ENCODE data around the gene HDAC3. TPM values are rescaled to one million over a fixed set of nuclear protein-coding genes. Genes with fewer than 3 reads are reported as not detected.
"Not testable (repeated sequence)": the region's sequence is repeated elsewhere in the genome, so short reads cannot be mapped to it uniquely, and the experiment has no call there.

Gene HDAC3
- total RNA-seq, 2 experiments from 2014 or later: 65.2 to 71.5 TPM

DNA sequence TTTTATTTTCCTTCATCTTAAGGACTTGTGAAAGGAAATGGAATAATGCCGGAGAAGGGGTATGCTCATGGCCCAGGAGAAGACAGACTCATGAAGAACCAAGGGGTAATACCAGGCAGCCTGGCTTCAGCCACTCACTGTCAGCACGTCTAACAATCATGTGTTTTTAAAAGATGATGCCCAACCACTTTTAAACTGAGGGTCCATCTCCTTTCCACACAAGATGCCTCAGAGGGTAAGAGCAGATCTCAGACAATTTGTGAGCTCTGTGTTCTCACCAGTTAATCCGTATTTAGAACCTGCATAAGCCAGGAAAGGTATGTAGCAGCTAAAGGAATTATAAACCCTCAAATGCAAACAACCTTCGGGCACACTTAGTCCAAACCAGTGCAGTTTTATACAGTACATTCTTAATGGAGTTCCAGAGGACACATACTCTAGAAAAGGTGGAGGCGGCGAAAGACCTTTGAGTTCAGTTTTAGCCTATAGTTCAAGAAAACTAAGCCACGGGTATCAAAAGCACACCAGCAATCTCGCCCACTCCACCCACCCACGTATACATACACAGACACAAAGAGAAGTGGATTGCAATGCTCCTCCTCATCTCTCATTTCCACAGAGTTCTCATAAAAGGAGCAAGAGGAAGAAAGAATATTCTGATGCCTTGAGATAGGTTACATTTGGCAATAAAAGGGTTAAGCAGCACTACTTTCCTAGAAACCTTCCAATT lies 20.5 kb downstream of the HDAC3 start:
- Mint-ChIP-seq H3K9me3 (no peaks in the 10 kb centered on the region), H3K4me3 (peak overlapping the region; percentile 91), H3K27me3 (no peaks in the 10 kb centered on the region), H3K4me1 (ENCODE audit: low read depth) (peaks cover 61% of the 10 kb centered on the region), H3K27ac (peak overlapping the region; percentile 98), H3K36me3 (peaks cover 22% of the 10 kb centered on the region)
- ChIA-PET POLR2A (interaction anchor here (1.9 to 6.6 kb wide), 4 partner anchors 7 to 24 kb away, joined by 7 to 51 read pairs (median 27); partner anchors contain the start of genes HDAC3 and RELL2), CTCF (interaction anchor here (0.6 to 12.8 kb wide), 10 partner anchors 8 to 52 kb away, joined by 3 to 364 read pairs (median 15); partner anchors contain the start of genes HDAC3 and RELL2)
- intact Hi-C loops (cut with micrococcal nuclease): loop anchor here (10.0 kb wide), 1 partner anchor 479 kb away; no protein-coding TSS in a partner anchor
- no peak for DNase-seq

DNA sequence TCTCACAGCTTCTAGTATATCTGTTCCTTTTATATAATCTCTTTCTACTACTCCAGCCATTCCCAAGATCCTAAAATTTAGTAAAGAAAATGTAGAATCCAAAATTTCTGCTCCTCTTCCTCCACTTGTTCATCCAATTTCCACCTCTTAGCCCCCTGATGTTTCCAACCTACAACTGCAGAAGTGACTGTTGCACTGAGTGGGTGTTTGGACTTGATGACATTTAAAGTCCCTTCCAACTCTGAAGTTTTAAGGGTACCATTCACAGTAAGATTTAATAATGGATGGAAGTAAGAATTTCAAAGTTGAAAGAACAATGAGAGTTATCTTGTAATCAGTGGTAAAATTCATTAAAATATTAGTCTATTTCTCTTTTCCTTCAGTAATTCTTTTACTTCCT lies 23.3 kb downstream of the HDAC3 start:
- no peaks in the 10 kb centered on the region for H3K9me3 Mint-ChIP-seq
- DNase-seq: no peak
- peaks cover 76% of the 10 kb centered on the region for H3K4me1 Mint-ChIP-seq (ENCODE audit: low read depth)
- H3K27ac Mint-ChIP-seq: peak overlapping the region; percentile 28
- peaks cover 30% of the 10 kb centered on the region for H3K36me3 Mint-ChIP-seq
- no peaks in the 10 kb centered on the region for H3K27me3 Mint-ChIP-seq
- CTCF ChIA-PET: interaction anchor here (0.6 to 2.3 kb wide), 4 partner anchors 16 to 55 kb away, joined by 3 to 19 read pairs (median 6); no protein-coding TSS in a partner anchor
- POLR2A ChIA-PET: interaction anchor here (0.8 kb wide), 1 partner anchor 9 kb away, joined by 3 read pairs; no protein-coding TSS in a partner anchor
- intact Hi-C loops (cut with micrococcal nuclease): loop anchor here (10.0 kb wide), 1 partner anchor 481 kb away; no protein-coding TSS in a partner anchor
- H3K4me3 Mint-ChIP-seq: no peak overlapping the region

DNA sequence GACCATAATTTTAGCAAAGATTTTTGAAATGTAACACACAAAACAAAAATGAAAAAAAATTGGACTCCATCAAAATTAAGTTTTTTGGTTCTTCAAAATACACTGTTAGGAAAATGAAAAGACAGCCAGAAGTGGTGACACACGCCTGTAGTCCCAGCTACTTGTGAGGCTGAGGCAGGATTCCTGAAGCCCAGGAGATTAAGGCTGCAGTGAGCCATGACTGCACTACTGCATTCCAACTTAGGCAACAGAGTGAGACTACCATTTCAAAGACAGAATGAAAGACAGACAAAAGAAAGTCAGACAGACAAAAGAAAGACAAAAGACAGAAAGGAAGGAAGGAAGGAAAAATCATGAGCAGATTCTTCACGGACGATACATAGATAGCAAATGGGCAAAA lies 25.4 kb downstream of the HDAC3 start:
- peaks cover 79% of the 10 kb centered on the region for H3K4me1 Mint-ChIP-seq (ENCODE audit: low read depth)
- H3K4me3 Mint-ChIP-seq: no peak overlapping the region
- H3K9me3 Mint-ChIP-seq: no peaks in the 10 kb centered on the region
- ChIA-PET POLR2A (interaction anchor here (1.6 kb wide), 1 partner anchor 19 kb away, joined by 3 read pairs; no protein-coding TSS in a partner anchor), CTCF (interaction anchor here (0.8 kb wide), 1 partner anchor 19 kb away, joined by 4 read pairs; no protein-coding TSS in a partner anchor)
- no peaks in the 10 kb centered on the region for H3K27me3 Mint-ChIP-seq
- no peak for DNase-seq
- peak overlapping the region; percentile 28 for H3K27ac Mint-ChIP-seq
- intact Hi-C loops (cut with micrococcal nuclease): loop anchor here (10.0 kb wide), 1 partner anchor 484 kb away; no protein-coding TSS in a partner anchor
- H3K36me3 Mint-ChIP-seq: peaks cover 16% of the 10 kb centered on the region

DNA sequence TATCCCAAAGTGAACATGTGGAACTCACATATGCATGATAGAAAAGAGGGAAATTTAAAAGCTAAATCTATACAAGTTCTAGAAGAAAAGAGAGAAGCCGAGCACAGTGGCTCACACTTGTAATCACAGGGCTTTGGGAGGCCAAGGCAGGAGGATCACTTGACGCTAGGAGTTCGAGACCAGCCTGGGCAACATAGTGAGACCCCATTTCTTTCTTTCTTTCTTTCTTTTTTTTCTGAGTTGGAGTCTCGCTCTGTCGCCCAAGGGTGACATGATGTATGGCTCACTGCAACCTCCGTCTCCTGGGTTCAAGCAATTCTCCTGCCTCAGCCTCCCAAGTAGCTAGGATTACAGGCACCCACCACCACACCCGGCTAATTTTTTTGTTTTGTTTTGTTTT lies 26.7 kb downstream of the HDAC3 start:
- Mint-ChIP-seq H3K36me3 (peaks cover 12% of the 10 kb centered on the region), H3K4me1 (ENCODE audit: low read depth) (peaks cover 81% of the 10 kb centered on the region), H3K27ac (peak overlapping the region; percentile 34)
- ChIA-PET POLR2A (interaction anchor here (2.0 kb wide), 1 partner anchor 7 kb away, joined by 7 read pairs; no protein-coding TSS in a partner anchor), CTCF (interaction anchor here (1.5 to 5.4 kb wide), 4 partner anchors 9 to 46 kb away, joined by 7 to 44 read pairs (median 13); partner anchors contain the start of genes DIAPH1, HDAC3 and RELL2)
- not testable (repeated sequence) for H3K27me3 Mint-ChIP-seq, H3K9me3 Mint-ChIP-seq, DNase-seq, H3K4me3 Mint-ChIP-seq
- intact Hi-C loops (cut with micrococcal nuclease): loop anchor here (10.0 kb wide), 1 partner anchor 485 kb away; no protein-coding TSS in a partner anchor

DNA sequence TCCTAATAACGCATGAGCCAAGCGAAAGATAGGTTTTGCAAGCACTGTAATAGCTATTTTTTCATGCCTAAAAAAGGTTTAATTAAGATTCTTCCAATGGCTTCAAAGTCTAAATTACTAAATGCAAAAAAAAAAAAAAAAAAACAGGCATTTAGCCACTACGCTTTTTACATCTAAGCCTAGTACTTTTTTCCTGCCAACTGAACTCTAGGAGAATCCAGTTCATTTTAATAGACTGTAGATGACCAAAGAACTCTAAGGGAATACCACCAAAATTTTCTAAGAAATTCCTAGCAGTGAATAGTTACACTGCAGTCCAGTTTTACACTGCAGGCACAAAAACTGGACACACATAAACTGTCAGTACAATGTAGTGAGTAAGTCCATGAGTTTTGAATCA lies 27.6 kb downstream of the HDAC3 start:
- H3K27me3 Mint-ChIP-seq: no peaks in the 10 kb centered on the region
- ChIA-PET CTCF (interaction anchor here (0.9 to 5.4 kb wide), 7 partner anchors 8 to 45 kb away, joined by 4 to 44 read pairs (median 10); partner anchors contain the start of genes DIAPH1, HDAC3 and RELL2), POLR2A (interaction anchor here (2.0 kb wide), 1 partner anchor 8 kb away, joined by 7 read pairs; no protein-coding TSS in a partner anchor)
- H3K9me3 Mint-ChIP-seq: no peaks in the 10 kb centered on the region
- no peak overlapping the region for H3K4me3 Mint-ChIP-seq
- peaks cover 12% of the 10 kb centered on the region for H3K36me3 Mint-ChIP-seq
- no peak for DNase-seq
- intact Hi-C loops (cut with micrococcal nuclease): no loop called here
- peak overlapping the region; percentile 97 for H3K27ac Mint-ChIP-seq
- peaks cover 81% of the 10 kb centered on the region for H3K4me1 Mint-ChIP-seq (ENCODE audit: low read depth)

DNA sequence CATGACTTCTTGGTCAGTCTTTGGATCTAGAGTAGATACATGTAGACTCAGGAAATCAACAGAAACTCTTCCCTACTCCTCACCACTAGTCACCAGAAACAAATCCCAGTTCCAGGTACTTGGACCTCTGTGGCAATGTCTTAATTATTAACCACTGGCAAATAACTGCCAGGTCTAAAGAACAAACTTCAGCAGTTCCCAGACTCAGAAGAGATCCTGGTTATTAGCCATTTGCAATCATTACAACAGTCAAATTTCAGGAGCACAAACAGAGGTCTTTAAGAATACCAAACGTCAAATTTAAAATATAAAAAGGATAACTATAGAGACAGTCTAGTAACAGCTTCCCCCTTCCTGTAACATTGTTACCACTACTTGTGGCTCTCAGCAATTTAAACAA lies 28.1 kb downstream of the HDAC3 start:
- intact Hi-C loops (cut with micrococcal nuclease): no loop called here
- Mint-ChIP-seq H3K4me3 (no peak overlapping the region), H3K36me3 (peaks cover 12% of the 10 kb centered on the region), H3K27ac (peak overlapping the region; percentile 97), H3K27me3 (no peaks in the 10 kb centered on the region), H3K9me3 (no peaks in the 10 kb centered on the region), H3K4me1 (ENCODE audit: low read depth) (peaks cover 81% of the 10 kb centered on the region)
- DNase-seq: no peak
- ChIA-PET POLR2A (interaction anchor here (2.0 kb wide), 1 partner anchor 9 kb away, joined by 7 read pairs; no protein-coding TSS in a partner anchor), CTCF (interaction anchor here (0.9 to 7.3 kb wide), 8 partner anchors 8 to 44 kb away, joined by 4 to 98 read pairs (median 12); partner anchors contain the start of genes DIAPH1, HDAC3 and RELL2)

DNA sequence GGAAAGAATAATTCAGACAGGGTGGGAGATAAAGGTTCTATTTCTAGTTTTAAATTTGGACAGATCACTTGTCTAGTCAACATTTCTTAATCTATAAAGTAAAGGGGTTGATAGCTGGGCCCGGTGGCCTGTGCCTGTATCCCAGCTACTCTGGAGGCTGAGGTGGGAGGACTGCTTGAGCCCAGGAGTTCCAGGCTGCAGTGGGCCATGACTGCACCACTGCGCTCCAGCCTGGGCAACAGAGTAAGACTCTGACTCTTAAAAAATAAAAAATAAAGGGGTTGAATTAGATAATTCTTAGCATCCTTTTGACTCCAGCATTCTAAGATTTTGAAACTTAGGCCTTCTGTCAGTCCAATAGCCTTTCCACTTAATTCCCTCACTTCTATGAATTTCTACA lies 28.6 kb downstream of the HDAC3 start:
- ChIA-PET POLR2A (interaction anchor here (2.0 kb wide), 1 partner anchor 9 kb away, joined by 7 read pairs; no protein-coding TSS in a partner anchor), CTCF (interaction anchor here (1.5 to 7.3 kb wide), 6 partner anchors 9 to 44 kb away, joined by 4 to 98 read pairs (median 16); partner anchors contain the start of gene DIAPH1)
- Mint-ChIP-seq H3K4me3 (no peak overlapping the region), H3K36me3 (peaks cover 12% of the 10 kb centered on the region), H3K27me3 (no peaks in the 10 kb centered on the region), H3K4me1 (ENCODE audit: low read depth) (peaks cover 81% of the 10 kb centered on the region), H3K9me3 (no peaks in the 10 kb centered on the region), H3K27ac (peak overlapping the region; percentile 97)
- no peak for DNase-seq
- intact Hi-C loops (cut with micrococcal nuclease): no loop called here

DNA sequence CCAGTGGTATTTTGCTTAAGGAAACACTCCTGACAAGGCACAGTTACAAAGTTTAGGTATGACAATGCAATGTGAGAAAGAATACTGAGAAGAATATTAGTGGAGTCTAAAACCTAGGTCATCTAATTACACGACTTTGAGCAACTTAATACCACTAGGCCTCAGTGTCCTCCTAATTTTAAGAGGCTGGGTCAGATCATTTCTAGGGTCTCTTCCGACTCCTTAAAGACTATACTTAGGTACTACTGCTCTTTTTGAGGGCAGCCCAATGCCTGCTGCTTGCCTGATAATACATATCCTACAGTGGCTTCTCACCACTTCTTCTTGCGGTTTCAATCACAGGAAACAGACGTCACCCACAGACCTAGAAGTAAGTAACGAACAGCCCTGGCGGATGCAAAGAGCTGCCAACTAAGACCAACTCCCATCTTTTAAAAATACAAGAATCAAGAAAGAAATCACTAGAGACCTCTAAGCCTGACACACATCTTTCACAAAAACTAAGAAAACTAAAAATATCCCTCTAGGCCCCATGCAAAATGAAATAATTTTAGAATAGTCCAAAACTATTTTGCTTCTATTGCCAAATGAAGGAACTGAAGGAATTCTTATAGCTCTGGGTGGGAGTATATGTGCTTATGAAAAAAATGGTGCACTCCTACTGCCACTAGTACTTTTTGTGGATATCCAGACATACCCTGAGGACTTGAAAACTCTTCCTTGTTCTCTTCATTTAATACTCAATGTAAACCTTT lies 30.9 kb downstream of the HDAC3 start:
- intact Hi-C loops (cut with micrococcal nuclease): loop anchor here (1.0 kb wide), 3 partner anchors 8 to 31 kb away; partner anchors contain the start of genes HDAC3 and RELL2
- Mint-ChIP-seq H3K4me1 (ENCODE audit: low read depth) (peaks cover 81% of the 10 kb centered on the region), H3K27me3 (no peaks in the 10 kb centered on the region), H3K9me3 (no peaks in the 10 kb centered on the region), H3K4me3 (peak overlapping the region; percentile 76), H3K36me3 (peaks cover 5% of the 10 kb centered on the region), H3K27ac (peak overlapping the region; percentile 97)
- CTCF ChIA-PET: interaction anchor here (0.8 to 7.3 kb wide), 9 partner anchors 8 to 47 kb away, joined by 3 to 98 read pairs (median 7); partner anchors contain the start of genes DIAPH1, HDAC3 and RELL2
- POLR2A ChIA-PET: interaction anchor here (0.8 to 6.9 kb wide), 3 partner anchors 11 to 30 kb away, joined by 3 to 51 read pairs (median 6); partner anchors contain the start of genes DIAPH1, HDAC3 and RELL2
- peak; percentile 80 for DNase-seq

DNA sequence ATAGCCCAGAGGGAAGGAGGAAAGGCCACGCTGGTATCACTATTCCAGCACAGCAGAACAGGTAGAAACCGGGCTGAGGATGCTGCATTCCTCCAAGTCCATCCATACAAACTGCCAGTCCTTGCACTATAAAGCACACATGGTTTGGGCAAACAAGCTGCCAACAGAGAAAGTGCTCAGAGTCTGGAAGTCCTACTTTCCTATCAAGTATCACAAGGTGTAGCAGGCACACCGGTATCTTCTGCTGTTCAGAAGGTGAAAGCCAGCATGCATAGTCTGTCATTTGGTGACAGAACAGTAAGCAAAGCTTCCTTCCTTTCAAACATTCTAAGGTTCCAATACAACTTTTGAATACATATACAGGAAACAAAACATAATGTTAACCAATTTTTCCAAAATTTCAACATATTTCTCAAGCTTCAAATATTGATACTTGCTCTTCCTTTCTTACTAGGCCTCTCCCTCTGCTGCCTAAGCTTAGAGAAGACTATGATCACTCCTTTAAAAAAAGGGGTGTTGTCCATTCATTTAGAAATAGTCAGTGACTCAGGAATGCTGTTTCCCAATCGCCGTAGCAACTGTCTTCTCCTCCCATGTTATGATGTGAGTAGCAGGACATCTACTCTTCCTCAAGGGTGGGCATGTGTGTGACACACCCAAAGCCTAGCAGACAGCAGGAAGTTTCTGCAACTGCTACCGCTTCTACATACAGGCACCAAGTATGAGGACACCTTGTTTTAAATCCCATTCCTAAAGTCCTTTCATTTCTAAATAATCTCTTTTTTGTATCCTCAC lies 32.5 kb downstream of the HDAC3 start:
- peaks cover 86% of the 10 kb centered on the region for H3K4me1 Mint-ChIP-seq (ENCODE audit: low read depth)
- intact Hi-C loops (cut with micrococcal nuclease): no loop called here

DNA sequence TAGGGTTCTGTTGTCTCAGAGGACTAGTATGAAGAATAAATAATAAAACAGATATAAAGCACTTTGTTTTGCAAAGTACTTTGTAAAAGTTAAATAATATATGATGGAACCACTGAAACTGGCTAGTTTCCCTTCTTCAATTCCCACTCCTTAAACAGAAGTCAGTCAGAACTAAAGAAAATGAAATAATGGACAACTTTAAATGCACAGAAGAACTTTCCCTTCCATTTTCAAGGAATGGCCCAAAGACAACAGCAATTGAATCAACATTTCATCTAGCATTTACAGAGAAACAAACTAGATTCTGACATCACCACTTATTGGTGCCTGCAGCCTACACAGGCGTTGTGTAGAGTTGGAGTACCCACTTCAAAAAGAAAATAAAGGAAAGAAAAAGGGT lies 34.0 kb downstream of the HDAC3 start:
- H3K27ac Mint-ChIP-seq: peak overlapping the region; percentile 76
- POLR2A ChIA-PET: interaction anchor here (0.9 to 6.9 kb wide), 4 partner anchors 9 to 15 kb away, joined by 3 to 51 read pairs (median 3); partner anchors contain the start of gene DIAPH1
- intact Hi-C loops (cut with micrococcal nuclease): no loop called here
- no peaks in the 10 kb centered on the region for H3K9me3 Mint-ChIP-seq
- peaks cover under 1% of the 10 kb centered on the region for H3K36me3 Mint-ChIP-seq
- no peak for DNase-seq
- H3K4me1 Mint-ChIP-seq (ENCODE audit: low read depth): peaks cover 88% of the 10 kb centered on the region
- CTCF ChIA-PET: interaction anchor here (1.4 to 9.0 kb wide), 3 partner anchors 9 to 35 kb away, joined by 3 to 106 read pairs (median 98); partner anchors contain the start of gene DIAPH1
- no peaks in the 10 kb centered on the region for H3K27me3 Mint-ChIP-seq
- no peak overlapping the region for H3K4me3 Mint-ChIP-seq

More for the DNA sequence above, 32.5 kb downstream of the HDAC3 start:
- CTCF ChIA-PET: interaction anchor here (0.9 to 9.0 kb wide), 6 partner anchors 11 to 46 kb away, joined by 3 to 106 read pairs (median 8); partner anchors contain the start of gene DIAPH1
- Mint-ChIP-seq H3K36me3 (no peaks in the 10 kb centered on the region), H3K27ac (peak overlapping the region; percentile 77), H3K27me3 (no peaks in the 10 kb centered on the region), H3K9me3 (no peaks in the 10 kb centered on the region), H3K4me3 (peak overlapping the region; percentile 27)
- DNase-seq: peak; percentile 46
- POLR2A ChIA-PET: interaction anchor here (0.8 to 6.9 kb wide), 5 partner anchors 9 to 34 kb away, joined by 3 to 51 read pairs (median 3); partner anchors contain the start of gene DIAPH1

Measured in activated CD4-positive, alpha-beta memory T cell treated with anti-CD3 and anti-CD28 coated beads for 36 hours (primary cell).